ENCODE data around the gene SAFB.
"Not testable (repeated sequence)": the region's sequence is repeated elsewhere in the genome, so short reads cannot be mapped to it uniquely, and the experiment has no call there.

The SAFB gene

GRCh38 chr19:5688262-5688881 lies 65.5 kb downstream of the SAFB start:
- not testable (repeated sequence) for DNase-seq

DNA sequence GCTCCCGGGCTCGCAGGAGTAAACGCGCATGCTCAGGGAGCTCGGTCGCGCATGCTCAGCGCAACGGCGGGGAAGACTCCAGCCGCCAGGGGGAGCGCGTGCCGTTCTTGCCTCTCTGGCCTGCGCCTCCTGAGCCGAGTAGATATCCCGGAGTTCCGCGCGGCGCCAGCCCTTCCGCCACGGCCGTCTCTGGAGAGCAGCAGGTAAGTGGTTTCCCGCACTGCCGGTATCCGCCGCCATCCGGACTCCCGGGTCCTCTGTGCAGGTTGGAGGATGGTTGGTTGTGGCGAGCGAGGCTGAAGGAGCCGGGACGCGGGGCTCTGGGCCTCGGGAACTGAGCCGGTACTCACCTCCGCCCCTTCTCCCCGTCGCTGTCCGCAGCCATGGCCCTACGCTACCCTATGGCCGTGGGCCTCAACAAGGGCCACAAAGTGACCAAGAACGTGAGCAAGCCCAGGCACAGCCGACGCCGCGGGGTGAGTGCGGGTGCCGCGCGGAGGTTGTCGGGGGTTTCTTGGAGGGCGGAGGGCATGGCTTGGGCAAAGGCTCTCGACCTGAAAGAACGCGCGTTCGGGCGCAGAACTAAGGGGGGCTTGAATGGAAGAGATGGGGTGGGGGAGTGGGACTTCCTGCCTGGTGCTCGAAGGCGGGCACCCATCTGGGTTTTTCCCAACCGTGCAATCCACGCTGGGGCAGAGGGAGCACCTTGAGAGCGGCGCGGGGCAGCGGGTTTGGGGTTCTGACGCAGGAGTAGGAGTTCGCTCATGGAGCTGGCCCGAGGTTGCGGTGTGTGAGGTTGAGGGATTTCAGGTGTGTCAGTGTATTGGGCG lies 67.5 kb downstream of the SAFB start, which contains the start of gene RPL36:
Gene RPL36, plus strand, starts transcription at position 171 of the 830 bp plus-strand sequence. Its CDS starts 213 bp downstream, at position 384.
- DNase-seq: peak; percentile 92

- DNase-seq: peak; percentile 38
These were observed 68.3 kb downstream of the SAFB start for GRCh38 chr19:5690955-5691821.

GRCh38 chr19:5691822-5692722 lies 69.2 kb downstream of the SAFB start:
- no peak for DNase-seq

DNA sequence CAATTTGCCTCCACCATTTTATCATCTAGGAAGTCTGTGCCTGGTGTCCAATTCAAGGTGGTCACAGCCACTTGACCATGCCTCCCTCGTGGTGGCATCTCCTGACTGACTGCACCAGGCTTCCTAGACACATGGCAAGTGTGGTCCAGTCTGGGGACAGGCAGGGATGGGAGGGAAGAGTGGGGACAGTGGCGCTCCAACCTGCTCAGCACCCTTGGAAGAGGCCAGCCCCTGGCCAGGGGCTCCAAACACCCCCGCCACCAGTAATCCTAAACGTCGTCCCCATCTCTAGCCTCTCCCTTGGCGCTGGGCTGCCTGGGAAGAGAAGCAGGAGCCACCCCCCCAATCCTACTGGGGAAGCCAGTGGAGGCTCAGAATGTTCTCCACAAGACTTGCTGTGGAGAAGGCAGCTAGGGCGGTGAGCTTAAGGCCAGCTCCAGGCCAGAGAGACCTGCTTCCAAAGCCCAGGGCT lies 69.9 kb downstream of the SAFB start:
- DNase-seq: no peak

- DNase-seq: no peak
These were observed 70.6 kb downstream of the SAFB start for GRCh38 chr19:5693195-5694166.

DNA sequence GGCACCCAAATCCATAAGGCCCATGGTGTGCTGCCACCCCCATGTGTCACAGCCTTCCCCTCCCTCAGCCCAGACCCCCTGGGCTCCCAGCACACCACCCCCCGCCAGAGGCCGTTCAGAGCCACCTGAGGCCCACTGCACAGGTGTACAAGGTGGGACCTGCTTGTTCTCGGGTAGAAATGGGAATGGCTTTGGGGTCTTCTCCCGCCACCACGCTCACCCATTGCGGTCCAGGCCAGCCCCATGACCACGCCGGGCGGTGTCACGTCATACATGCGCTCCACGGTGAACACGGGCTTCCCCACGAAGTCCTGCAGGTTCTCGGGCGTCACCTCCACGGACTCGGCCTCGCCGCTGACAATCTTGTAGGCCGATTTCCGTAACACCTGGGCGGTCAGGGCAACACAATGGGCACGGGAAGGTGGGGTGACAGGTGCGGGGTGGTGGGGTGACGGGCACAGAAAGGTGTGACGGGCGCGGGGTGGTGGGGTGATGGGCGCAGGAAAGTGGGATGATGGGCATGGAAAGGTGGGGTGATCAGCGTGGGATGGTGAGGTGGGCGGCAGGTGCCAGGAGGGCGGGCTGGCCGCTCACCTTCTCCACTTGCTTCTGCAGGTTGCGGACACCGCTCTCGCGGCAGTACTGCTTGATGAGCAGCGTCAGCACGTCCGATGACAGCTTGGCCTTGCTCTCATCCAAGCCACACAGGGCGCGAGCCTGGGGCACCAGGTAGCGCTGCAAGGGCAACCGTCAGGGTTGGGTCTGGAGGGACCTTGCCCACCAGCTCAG lies 71.5 kb downstream of the SAFB start:
- no peak for DNase-seq

- no peak for DNase-seq
These were observed 72.2 kb downstream of the SAFB start for GRCh38 chr19:5694956-5695648.

- DNase-seq: no peak
These were observed 72.8 kb downstream of the SAFB start for GRCh38 chr19:5695649-5696195.

DNA sequence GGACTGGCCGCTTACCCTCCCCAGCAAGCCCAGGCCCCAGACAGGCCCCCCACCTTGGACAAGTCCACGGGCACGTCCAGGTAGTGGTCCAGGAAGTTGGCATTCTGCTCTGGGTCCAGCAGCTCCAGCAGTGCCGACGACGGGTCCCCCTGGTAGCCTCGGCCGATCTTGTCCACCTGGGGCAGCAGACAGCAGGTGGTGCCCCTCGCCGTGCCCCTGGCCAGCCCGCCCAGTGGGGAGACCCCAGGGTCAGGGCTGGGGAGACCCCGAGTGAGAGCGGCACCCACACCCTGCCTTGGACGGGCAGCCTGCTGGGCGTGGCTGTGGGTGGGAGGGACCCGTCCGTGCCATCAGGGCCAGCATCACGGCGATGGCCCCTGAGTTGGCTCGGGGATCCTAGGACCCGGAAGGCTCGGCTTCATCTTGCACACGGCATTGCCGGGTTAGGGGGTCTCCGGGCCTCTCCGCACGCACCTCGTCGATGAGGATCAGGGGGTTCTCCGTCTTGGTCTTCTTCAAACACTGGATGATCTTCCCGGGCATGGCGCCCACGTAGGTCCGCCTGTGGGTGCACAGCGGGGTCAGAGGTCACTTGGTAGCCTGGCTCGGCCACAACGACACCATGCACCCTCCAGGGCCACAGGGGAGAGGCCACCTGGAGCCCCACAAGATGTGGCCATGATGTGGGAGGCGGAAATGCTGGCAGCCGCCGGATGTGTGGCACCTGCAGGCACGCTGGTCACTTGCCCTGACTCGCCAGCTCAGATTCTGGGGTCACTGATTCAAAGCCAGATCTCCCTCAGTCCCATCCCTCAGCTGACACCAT lies 73.5 kb downstream of the SAFB start:
- no peak for DNase-seq

DNA sequence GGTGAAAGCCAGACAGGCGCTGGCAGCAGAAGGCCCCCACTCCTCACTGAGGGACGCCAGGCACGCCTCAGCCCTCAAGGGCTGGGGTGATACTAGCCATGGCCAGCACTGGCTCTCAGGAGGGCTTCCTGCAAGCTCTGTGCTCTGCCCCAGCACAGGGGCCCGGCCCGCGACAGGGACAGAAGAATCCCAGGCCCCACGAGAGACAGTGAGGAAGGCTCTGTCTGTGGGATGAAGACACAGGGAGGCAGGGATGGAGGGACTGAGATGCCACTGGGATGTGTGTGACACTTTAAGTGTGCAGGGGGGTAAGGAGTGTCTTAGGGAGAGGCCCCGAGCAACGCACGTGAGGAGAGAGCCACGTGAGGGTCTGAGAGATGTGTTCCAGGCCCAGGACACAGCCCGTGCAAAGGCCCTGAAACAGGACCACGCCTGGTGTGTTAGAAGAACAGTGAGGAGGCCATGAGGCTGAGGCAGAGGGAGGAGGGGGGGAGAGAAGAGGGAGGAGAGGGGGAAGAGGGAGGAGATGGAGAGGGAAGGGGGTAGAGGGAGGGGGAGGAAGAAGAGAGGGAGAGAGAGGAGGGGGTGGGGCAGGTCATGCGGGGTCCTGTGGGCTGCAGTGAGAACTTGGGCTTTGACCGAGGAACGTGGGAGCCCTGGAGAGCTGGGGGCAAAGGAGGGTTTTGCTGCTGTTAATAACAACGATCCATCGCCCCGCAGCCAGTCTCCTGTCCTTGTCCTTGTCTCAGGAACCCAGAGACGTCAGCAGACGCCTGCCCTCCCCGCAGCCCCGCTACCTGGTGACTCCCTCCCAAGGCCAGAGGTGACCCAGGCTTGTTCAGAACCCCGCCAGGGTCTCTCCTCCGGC lies 74.4 kb downstream of the SAFB start:
- no peak for DNase-seq

DNA sequence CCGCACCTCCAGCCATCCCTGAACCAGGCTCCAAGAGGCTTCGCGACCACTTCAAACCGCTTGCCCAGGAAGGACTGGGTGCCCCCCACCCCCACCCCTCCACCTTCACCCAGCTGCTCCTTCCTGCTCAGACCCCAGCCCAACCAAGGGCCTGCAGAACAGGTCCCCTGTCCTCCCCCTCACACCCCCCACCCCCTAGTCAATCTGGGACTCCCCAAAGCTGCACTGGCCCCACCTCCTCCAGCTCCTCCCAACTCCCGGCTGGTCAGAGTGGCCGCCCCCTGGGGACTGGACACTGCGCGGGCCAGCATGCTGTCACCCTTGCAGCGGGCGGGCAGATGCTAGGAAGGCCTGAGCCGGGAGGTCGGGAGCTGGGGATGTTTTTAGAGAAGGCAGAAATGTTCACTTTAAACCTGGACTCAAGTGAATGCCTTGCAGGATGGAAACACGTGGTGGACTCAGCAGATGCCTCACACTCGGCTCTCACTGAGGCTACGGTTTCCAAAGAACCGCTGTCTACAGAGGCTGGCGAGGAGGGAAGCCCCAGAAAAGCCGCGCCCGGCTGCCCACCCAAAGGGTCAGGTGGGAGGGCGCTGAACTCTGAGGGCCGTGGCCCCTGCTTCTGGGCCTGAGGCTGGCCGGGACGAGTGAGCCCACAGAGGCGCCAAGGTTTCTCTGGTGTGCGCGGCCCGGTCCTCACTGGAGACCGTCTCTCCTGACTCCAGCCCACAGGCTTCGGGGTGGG lies 75.2 kb downstream of the SAFB start:
- no peak for DNase-seq

DNA sequence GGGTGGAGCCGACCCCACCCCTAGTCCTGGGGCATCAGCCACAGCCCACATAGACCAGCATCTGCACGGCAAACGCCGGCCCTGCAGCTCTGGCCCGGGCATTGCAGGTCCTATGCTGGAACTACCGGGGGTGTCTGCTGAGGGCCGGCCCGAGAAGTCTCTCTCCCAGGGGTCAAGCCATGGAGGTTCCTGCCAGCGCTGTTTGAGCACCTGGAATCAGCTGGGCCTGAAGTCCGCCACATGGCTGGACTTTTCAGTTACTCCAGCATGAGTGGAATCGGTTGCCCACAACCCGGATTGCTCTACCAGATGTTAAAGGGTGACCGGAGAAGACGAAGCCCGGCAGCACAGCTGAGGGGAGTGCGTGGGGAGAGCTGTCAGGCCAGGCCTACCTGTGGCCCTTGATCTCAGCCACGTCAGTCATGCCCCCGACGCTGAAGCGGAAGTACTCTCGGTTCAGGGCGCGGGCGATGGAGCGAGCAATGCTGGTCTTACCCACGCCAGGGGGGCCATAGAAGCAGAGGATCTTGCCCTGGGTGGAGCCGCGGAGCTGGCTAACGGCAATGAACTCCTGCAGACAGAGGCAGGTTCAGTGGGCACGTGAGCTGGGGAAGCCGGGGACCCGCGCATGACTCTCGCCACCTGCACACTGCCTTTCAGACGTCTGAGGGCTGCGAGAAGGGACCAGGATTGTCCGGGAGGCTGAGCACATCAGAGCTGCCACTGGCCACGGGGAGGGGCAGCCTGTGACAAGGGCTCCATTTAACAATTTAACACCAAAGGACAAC lies 75.9 kb downstream of the SAFB start:
- DNase-seq: no peak

- DNase-seq: no peak
These were observed 77.7 kb downstream of the SAFB start for GRCh38 chr19:5700455-5701092.

DNA sequence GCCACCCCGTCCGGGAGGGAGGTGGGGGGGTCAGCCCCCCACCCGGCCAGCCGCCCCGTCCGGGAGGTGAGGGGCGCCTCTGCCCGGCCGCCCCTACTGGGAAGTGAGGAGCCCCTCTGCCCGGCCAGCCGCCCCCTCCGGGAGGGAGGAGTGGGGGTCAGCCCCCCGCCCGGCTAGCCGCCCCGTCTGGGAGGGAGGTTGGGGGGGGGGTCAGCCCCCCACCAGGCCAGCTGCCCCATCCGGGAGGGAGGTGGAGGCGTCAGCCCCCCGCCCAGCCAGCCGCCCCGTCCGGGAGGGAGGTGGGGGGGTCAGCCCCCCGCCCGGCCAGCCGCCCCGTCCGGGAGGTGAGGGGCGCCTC lies 79.1 kb downstream of the SAFB start:
- not testable (repeated sequence) for DNase-seq

Measured in NCI-H2227 treated with DMSO at 0.1 percent for 48 hours (cell line).